A673 (cell line): ENCODE data around the gene PVR.

ENCODE experiments used
- CTCF ChIP-seq: fragments of 300-800, 200-600 bp; sonication (generic); conservative IDR thresholded peaks from 2 replicates; pipeline ENCODE4 v1.5.1; 2017; ENCODE audit warnings: low read depth, mild to moderate bottlenecking, antibody characterized with exemption, low read length, moderate library complexity, mixed read lengths
- EZH2 ChIP-seq: fragments of 200-600 bp; sonication (generic); IDR thresholded peaks from 2 replicates; pipeline ENCODE4 v1.6.1; 2017; ENCODE audit warnings: borderline replicate concordance, low read depth, mild to moderate bottlenecking, mixed read lengths, antibody characterized with exemption, low read length; ENCODE audit not compliant: poor library complexity, severe bottlenecking

- TF ChIP-seq CTCF (no peak), EZH2 (no peak)
Measured at GRCh38 chr19:44672226-44672625, 28.5 kb downstream of the PVR start.
